Type B pancreatic cell (in vitro differentiated cells): Measurements from ENCODE around the gene PRELID3B. TPM values are rescaled to one million over a fixed set of nuclear protein-coding genes. Genes with fewer than 3 reads are reported as not detected.

Source experiments
- DNase-seq: peaks from one replicate; pipeline ENCODE4 v3.0.0; 2021; ENCODE audit warnings: mixed read lengths; ENCODE audit not compliant: unreplicated experiment; ENCODE audit errors: extremely low spot score
- H3K27ac Mint-ChIP-seq: 2 replicates; pipeline ENCODE4 v1.8.0; 2021; ENCODE audit warnings: mild to moderate bottlenecking, mixed read lengths
- H3K27me3 Mint-ChIP-seq: 2 replicates; pipeline ENCODE4 v1.8.0; 2021; ENCODE audit warnings: mixed read lengths
- H3K36me3 Mint-ChIP-seq: 2 replicates; pipeline ENCODE4 v1.8.0; 2021; ENCODE audit warnings: mixed read lengths
- H3K4me1 Mint-ChIP-seq: one replicate; pipeline ENCODE4 v1.8.0; 2021; ENCODE audit warnings: mixed read lengths; ENCODE audit not compliant: unreplicated experiment
- H3K4me3 Mint-ChIP-seq: 2 replicates; pipeline ENCODE4 v1.8.0; 2021; ENCODE audit warnings: mild to moderate bottlenecking, mixed read lengths
- H3K9me3 Mint-ChIP-seq: 2 replicates; pipeline ENCODE4 v1.8.0; 2021; ENCODE audit warnings: mixed read lengths
- CTCF ChIP-seq: fragments of 200-600 bp; sonication (generic); conservative IDR thresholded peaks from 2 replicates; pipeline ENCODE4 v1.5.0; 2021; ENCODE audit warnings: antibody characterized with exemption, mild to moderate bottlenecking
- total RNA-seq: library from RNA; stranded (reverse); gene quantifications from 2 replicates; pipeline ENCODE4 v1.2.1, GENCODE V29; 2021; ENCODE audit warnings: low replicate concordance

PRELID3B gene
- total RNA-seq, 1 donor from 2014 or later: 45.9 TPM

DNA sequence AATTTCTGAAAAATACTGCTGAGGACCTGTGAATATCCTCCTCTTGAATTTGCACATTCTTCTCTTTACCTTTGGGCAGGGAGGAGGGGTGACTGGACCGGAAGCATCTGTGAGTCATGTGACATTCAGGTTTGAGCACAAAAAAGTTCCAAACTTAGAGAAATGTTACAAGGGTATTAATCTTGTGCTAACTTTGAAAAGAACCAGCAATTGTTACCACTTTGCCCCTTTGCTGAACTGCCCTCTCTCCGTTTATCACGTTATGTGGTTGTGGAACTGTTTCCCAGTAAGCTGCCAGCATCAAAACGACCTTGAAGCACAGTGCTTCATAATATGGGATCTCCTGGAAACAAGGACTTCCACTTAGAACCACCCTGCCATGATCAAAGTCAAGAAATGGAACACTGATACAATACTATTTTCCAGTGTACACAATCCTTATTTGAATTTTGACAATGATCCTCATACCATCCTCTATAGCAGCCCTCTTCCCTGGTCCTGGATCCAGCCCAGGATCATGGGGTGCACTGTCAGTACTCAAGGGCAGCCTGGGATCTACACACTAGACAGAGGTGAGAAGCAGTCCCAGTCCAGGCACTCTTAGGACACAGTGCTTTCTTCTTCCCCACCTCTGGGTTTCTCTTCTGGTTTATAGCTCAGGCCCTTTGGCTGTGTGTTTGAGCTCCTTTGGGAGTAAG, 25.6 kb downstream of the PRELID3B start:
- Mint-ChIP-seq H3K36me3 (peaks cover 3% of the 10 kb centered on the region), H3K4me3 (peak overlapping the region; percentile 25), H3K27ac (peak overlapping the region; percentile 49), H3K27me3 (no peaks in the 10 kb centered on the region), H3K9me3 (no peaks in the 10 kb centered on the region), H3K4me1 (peaks cover 52% of the 10 kb centered on the region)
- TF ChIP-seq CTCF: no peak
- DNase-seq: peak; percentile 36

DNA sequence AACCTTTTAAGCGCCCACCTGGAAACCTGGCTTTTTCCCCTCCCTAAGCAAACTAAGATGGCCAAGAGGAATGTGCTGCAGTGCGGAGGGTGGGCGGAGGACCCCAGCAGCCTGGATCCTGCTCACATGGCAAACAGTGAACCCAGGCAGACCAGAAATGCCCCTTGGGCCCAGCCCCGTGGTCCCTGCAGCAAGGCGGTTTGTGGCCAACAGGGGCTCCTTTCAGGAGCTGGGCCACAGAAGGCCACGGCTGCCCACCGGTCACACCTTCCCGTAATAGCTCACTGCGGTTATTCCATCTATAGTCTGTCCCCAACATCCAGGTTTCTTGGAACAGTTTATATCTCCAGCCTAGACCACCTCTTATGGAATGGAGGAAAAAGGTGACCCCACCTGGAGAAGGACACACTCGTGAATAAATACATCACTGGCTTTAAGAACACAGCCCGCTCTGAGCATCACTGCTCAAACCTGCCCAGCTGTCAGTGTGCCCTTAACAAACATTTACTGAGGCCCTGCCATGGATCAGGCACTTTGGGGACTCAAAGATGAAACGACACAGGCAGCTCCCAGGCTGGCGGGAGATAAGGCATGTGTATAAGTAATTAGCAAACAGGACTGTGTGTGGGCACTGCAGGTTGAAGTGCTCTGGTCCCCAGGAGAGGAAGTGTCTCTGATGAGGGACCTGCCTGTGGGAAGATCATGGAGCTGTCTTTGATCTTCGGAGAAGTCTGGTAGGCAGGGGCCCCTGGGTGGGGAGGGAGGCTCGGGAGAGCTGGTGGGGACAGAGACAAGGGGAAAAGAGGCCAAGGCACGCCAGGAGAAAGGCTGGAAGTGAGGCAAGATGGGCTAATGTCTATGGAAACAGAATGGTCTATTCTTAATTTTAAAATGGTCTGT, 26.5 kb downstream of the PRELID3B start:
- H3K27me3 Mint-ChIP-seq: no peaks in the 10 kb centered on the region
- H3K4me1 Mint-ChIP-seq: peaks cover 54% of the 10 kb centered on the region
- peak overlapping the region; percentile 15 for H3K4me3 Mint-ChIP-seq
- peak overlapping the region; percentile 64 for H3K27ac Mint-ChIP-seq
- TF ChIP-seq CTCF: no peak
- H3K9me3 Mint-ChIP-seq: no peaks in the 10 kb centered on the region
- peaks cover 3% of the 10 kb centered on the region for H3K36me3 Mint-ChIP-seq
- peak; percentile 32 for DNase-seq

DNA sequence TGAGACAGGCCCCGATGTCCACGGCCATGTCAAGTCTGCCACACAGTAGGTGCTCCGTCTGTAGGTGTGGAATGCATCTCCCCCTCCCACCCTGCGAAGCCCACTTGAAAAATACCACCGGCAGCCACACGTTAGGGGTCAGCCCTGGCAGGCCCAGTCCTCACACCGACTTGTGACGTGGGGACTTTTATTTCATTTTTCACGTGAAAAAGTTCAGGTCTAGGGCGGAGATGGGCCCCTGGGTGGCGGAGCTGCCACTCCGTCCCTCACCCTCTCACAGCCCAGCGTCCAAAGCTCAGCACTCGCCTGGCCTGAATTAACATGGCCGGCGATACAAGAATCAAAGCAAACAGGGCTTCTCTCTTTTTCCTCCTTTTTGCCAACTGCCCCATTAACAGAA, 27.2 kb downstream of the PRELID3B start:
- Mint-ChIP-seq H3K27ac (no peak overlapping the region), H3K4me3 (no peak overlapping the region), H3K36me3 (peaks cover 3% of the 10 kb centered on the region), H3K9me3 (no peaks in the 10 kb centered on the region), H3K4me1 (peaks cover 54% of the 10 kb centered on the region), H3K27me3 (no peaks in the 10 kb centered on the region)
- TF ChIP-seq CTCF: no peak
- no peak for DNase-seq

DNA sequence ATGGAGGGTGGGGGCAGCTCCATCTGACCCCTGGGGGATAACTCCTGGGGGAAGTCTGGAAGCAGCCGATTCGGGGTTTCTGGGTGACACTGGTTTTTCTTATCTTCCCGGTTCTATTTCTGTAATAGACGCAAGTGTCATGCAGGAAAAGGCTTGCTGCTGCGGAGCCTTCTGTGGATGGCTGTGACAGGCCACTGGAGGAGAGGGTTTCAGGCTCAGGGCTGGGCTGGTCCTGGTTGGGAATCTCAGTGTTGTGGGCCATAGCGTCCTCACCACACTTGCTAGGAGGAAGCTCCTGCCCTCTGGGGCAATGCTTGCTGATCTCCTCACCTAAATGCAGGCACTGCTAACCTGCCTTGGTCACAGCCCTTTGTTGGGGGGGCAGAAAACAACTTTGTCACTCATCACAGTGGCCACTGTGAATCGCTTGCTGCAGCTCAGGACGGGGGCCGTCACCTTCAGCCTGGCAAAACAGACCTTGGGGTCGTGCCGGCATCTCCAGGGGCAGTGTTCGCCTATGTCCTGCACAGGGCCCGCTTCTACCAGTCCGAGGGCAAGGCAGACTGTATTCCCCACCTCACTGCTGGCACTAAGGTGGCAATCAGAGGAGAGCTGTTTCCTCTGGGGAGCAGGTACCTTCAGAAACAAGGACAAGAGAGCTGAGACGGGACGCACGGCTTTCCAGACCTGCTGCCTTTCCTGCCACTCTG, 27.8 kb downstream of the PRELID3B start:
- peaks cover 3% of the 10 kb centered on the region for H3K36me3 Mint-ChIP-seq
- peaks cover 56% of the 10 kb centered on the region for H3K4me1 Mint-ChIP-seq
- H3K27ac Mint-ChIP-seq: no peak overlapping the region
- H3K9me3 Mint-ChIP-seq: no peaks in the 10 kb centered on the region
- TF ChIP-seq CTCF: no peak
- no peaks in the 10 kb centered on the region for H3K27me3 Mint-ChIP-seq
- H3K4me3 Mint-ChIP-seq: no peak overlapping the region
- DNase-seq: peak; percentile 16

DNA sequence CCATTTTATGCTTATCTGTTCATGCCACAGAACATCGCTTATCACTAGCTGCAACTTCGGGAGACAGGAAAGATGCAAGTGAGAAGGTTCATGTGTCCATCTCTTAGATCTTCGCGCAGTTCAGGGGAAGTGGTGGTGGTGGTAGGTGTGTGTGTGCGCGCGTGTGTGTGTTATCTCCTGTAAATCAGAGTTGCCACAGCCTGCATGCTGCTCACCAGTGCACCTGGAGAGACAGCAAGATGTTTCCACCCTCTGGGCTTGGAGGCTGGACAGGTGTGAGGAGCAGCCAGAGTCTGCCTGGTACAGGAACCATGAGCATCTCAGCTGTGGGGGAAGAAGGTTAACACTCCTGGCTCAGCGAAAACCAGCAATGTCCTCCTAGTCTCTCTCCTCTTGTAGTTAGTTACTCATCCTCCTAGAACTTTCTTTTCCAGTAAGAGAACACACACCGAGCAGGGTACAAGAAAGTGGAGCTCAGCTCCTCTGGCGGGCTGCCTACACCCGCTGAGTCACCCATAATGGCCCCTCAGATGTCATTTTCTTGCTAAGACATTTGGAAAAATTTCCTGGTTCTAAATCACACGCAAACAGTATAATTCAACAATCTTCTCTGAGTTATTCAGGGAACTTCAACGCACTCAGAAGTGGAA, 28.5 kb downstream of the PRELID3B start:
- peaks cover 51% of the 10 kb centered on the region for H3K4me1 Mint-ChIP-seq
- no peak overlapping the region for H3K4me3 Mint-ChIP-seq
- peak overlapping the region; percentile 13 for H3K27ac Mint-ChIP-seq
- no peaks in the 10 kb centered on the region for H3K36me3 Mint-ChIP-seq
- no peak for TF ChIP-seq CTCF
- no peaks in the 10 kb centered on the region for H3K9me3 Mint-ChIP-seq
- DNase-seq: peak; percentile 36
- H3K27me3 Mint-ChIP-seq: no peaks in the 10 kb centered on the region
